HCT116 (cell line): ENCODE data around the gene ONECUT3. TPM values are rescaled to one million over a fixed set of nuclear protein-coding genes. Genes with fewer than 3 reads are reported as not detected.

Experiments used
- ATAC-seq: fragments of 200-7000 bp; cut with Tn5 transposase; 2 replicates; pipeline ENCODE4 v1.9.1; 2020; ENCODE audit warnings: mild to moderate bottlenecking, moderate library complexity
- BruUV-seq: library from RNA; stranded (reverse); fragments of 400-500 nt; replicated peaks from 2 replicates; lab custom pipeline; 2021; lab: Mats Ljungman, UMichigan
- CTCF ChIA-PET: fragments of 300-600 bp; sonication (Branson Sonifier 250); formaldehyde crosslinking; loops from one replicate; lab custom pipeline; 2021; ENCODE audit warnings: antibody characterized with exemption; lab: Charles Lee
- POLR2A ChIA-PET: fragments of 300-600, 350-600 bp; sonication (Branson Sonifier 250); formaldehyde crosslinking; loops from one replicate; lab custom pipeline; 2021; ENCODE audit warnings: antibody characterized with exemption; lab: Charles Lee
- RAD21 ChIA-PET, 2 experiments: fragments of 300-600 bp; sonication (Branson Sonifier 250); formaldehyde crosslinking; loops; one replicate each; lab custom pipeline; 2023; ENCODE audit warnings: low total read pairs in 2 of 2; ENCODE audit not compliant: uncharacterized antibody in 2 of 2, unreplicated experiment in 2 of 2, low non-redundant PET in 1 of 2; lab: Charles Lee
- DNase-seq: peaks from one replicate; pipeline ENCODE4 v3.0.0-alpha.2; 2010; ENCODE audit warnings: low read depth, low spot score
- H2AFZ ChIP-seq: fragments of 200-600 bp; shearing (Covaris generic), sonication (generic); 2 replicates; pipeline ENCODE4 v1.6.1; 2017; ENCODE audit warnings: low read depth, mixed run types, mixed read lengths, antibody characterized with exemption, low read length; ENCODE audit not compliant: poor library complexity, severe bottlenecking
- H3K27ac ChIP-seq: 2 replicates; pipeline ENCODE4 v1.5.1; 2012; ENCODE audit warnings: low read depth, low read length
- H3K27me3 ChIP-seq: fragments of 200-600 bp; sonication (generic); 2 replicates; pipeline ENCODE4 v1.6.1; 2016; ENCODE audit warnings: mixed run types, low read length, mixed read lengths; ENCODE audit not compliant: insufficient read depth
- H3K36me3 ChIP-seq, 2 experiments: fragments of 200-500 bp in 1 of 2; fragments of 200-600 bp in 1 of 2; sonication (Bioruptor generic) in 1 of 2; sonication (generic) in 1 of 2; 2 replicates each; pipeline versions ENCODE4 v1.5.1 to v1.6.1; 2014 to 2016; ENCODE audit warnings: low read length in 2 of 2, inconsistent platforms in 1 of 2, mixed read lengths in 1 of 2, mixed run types in 1 of 2; ENCODE audit not compliant: insufficient read depth in 2 of 2, control insufficient read depth in 1 of 2
- H3K4me1 ChIP-seq, 2 experiments: fragments of 200-600 bp in 1 of 2; sonication (generic) in 1 of 2; 2 replicates each; pipeline versions ENCODE4 v1.5.1 to v1.6.1; 2012 to 2017; ENCODE audit warnings: low read length in 2 of 2, inconsistent platforms in 1 of 2, mild to moderate bottlenecking in 1 of 2, mixed read lengths in 1 of 2, mixed run types in 1 of 2, moderate library complexity in 1 of 2; ENCODE audit not compliant: insufficient read depth in 2 of 2, control insufficient read depth in 1 of 2
- H3K4me2 ChIP-seq: fragments of 200-600 bp; sonication (generic); 2 replicates; pipeline ENCODE4 v1.6.1; 2017; ENCODE audit warnings: mixed run types, low read length, mixed read lengths
- H3K4me3 ChIP-seq, 2 experiments: fragments of 200-600 bp in 1 of 2; sonication (generic) in 1 of 2; replicated peaks in 1 of 2; 2 replicates each; pipeline ENCODE4 v1.5.1; 2011 to 2016; ENCODE audit warnings: low read length in 2 of 2, control low read depth in 1 of 2, low read depth in 1 of 2, mild to moderate bottlenecking in 1 of 2, mixed read lengths in 1 of 2, mixed run types in 1 of 2
- H3K79me2 ChIP-seq: fragments of 200-600 bp; sonication (generic); 2 replicates; pipeline ENCODE4 v1.6.1; 2017; ENCODE audit warnings: mild to moderate bottlenecking, mixed run types, low read length, moderate library complexity, mixed read lengths; ENCODE audit not compliant: insufficient read depth
- H3K9ac ChIP-seq: fragments of 200-600 bp; sonication (generic); 2 replicates; pipeline ENCODE4 v1.6.1; 2016; ENCODE audit warnings: low read length, mixed read lengths
- H3K9me2 ChIP-seq: fragments of 200-600 bp; sonication (generic), shearing (Covaris generic); 2 replicates; pipeline ENCODE4 v1.6.1; 2017; ENCODE audit warnings: mixed run types, mild to moderate bottlenecking, moderate library complexity; ENCODE audit not compliant: insufficient read depth
- H3K9me3 ChIP-seq, 2 experiments: fragments of 200-500 bp in 1 of 2; fragments of 200-600 bp in 1 of 2; sonication (Bioruptor generic) in 1 of 2; sonication (generic) in 1 of 2; 2 replicates each; pipeline ENCODE4 v1.6.1; 2014 to 2017; ENCODE audit warnings: low read length in 2 of 2, mixed read lengths in 2 of 2, inconsistent platforms in 1 of 2, low read depth in 1 of 2, mild to moderate bottlenecking in 1 of 2, mixed run types in 1 of 2, moderate library complexity in 1 of 2; ENCODE audit not compliant: control insufficient read depth in 1 of 2, insufficient read depth in 1 of 2
- H4K20me1 ChIP-seq: fragments of 200-600 bp; sonication (generic), shearing (Covaris generic); 2 replicates; pipeline ENCODE4 v1.6.1; 2017; ENCODE audit warnings: mixed run types, mild to moderate bottlenecking, moderate library complexity; ENCODE audit not compliant: insufficient read depth
- CBX3 ChIP-seq: IDR thresholded peaks from 2 replicates; pipeline ENCODE4 v1.6.1; 2012; ENCODE audit warnings: low read depth
- CTCF ChIP-seq, 3 experiments: fragments of 200-600 bp in 1 of 3; sonication (generic) in 1 of 3; IDR thresholded peaks in 2 of 3; conservative IDR thresholded peaks in 1 of 3; 2 replicates each; pipeline ENCODE4 v1.5.1; 2012 to 2017; ENCODE audit warnings: low read depth in 2 of 3, low read length in 2 of 3, antibody characterized with exemption in 1 of 3, borderline replicate concordance in 1 of 3, control low read depth in 1 of 3, mild to moderate bottlenecking in 1 of 3, mixed read lengths in 1 of 3, mixed run types in 1 of 3, moderate library complexity in 1 of 3; ENCODE audit not compliant: insufficient read depth in 1 of 3
- EGR1 ChIP-seq: IDR thresholded peaks from 2 replicates; pipeline ENCODE4 v1.6.1; 2012; ENCODE audit warnings: low read depth
- EZH2phosphoT487 ChIP-seq: fragments of 200-600 bp; IDR thresholded peaks from 2 replicates; pipeline ENCODE4 v1.6.1; 2018; ENCODE audit warnings: antibody characterized with exemption, borderline replicate concordance
- JUND ChIP-seq: IDR thresholded peaks from 2 replicates; pipeline ENCODE4 v1.6.1; 2012
- SP1 ChIP-seq: IDR thresholded peaks from 2 replicates; pipeline ENCODE4 v1.6.1; 2012; ENCODE audit warnings: low read depth
- SRF ChIP-seq: IDR thresholded peaks from 2 replicates; pipeline ENCODE4 v1.6.1; 2012; ENCODE audit warnings: low read depth
- TCF7L2 ChIP-seq: IDR thresholded peaks from 2 replicates; pipeline ENCODE4 v1.7.0; 2011; ENCODE audit warnings: borderline replicate concordance, inconsistent platforms; ENCODE audit not compliant: insufficient read depth, insufficient read length; ENCODE audit errors: extremely low read depth
- ZFX ChIP-seq: fragments of 450-650 bp; IDR thresholded peaks from 2 replicates; pipeline ENCODE4 v1.6.1; 2017
- ZNF274 ChIP-seq: fragments of 200-500 bp; sonication (Bioruptor generic); IDR thresholded peaks from 2 replicates; pipeline ENCODE4 v1.6.1; 2014; ENCODE audit warnings: mild to moderate bottlenecking, low read depth, low read length, inconsistent platforms
- intact Hi-C: fragments of 100-400 bp; cut with micrococcal nuclease; formaldehyde crosslinking; loops from 2 replicates; pipeline ENCODE4 v1.10.0; 2022
- total RNA-seq: library from RNA; stranded (reverse); gene quantifications from one replicate; pipeline ENCODE4 v1.2.1, GENCODE V29; 2021; ENCODE audit not compliant: unreplicated experiment
- TF ChIP-seq, protein P1 (sequence below): IDR thresholded peaks from 2 replicates; pipeline ENCODE4 v1.6.1; 2012; ENCODE audit warnings: low read depth
- TF ChIP-seq, protein P2 (sequence below): IDR thresholded peaks from 2 replicates; pipeline ENCODE4 v1.6.1; 2012

Gene ONECUT3
- total RNA-seq, 1 experiment from 2014 or later: 22.1 TPM

DNA sequence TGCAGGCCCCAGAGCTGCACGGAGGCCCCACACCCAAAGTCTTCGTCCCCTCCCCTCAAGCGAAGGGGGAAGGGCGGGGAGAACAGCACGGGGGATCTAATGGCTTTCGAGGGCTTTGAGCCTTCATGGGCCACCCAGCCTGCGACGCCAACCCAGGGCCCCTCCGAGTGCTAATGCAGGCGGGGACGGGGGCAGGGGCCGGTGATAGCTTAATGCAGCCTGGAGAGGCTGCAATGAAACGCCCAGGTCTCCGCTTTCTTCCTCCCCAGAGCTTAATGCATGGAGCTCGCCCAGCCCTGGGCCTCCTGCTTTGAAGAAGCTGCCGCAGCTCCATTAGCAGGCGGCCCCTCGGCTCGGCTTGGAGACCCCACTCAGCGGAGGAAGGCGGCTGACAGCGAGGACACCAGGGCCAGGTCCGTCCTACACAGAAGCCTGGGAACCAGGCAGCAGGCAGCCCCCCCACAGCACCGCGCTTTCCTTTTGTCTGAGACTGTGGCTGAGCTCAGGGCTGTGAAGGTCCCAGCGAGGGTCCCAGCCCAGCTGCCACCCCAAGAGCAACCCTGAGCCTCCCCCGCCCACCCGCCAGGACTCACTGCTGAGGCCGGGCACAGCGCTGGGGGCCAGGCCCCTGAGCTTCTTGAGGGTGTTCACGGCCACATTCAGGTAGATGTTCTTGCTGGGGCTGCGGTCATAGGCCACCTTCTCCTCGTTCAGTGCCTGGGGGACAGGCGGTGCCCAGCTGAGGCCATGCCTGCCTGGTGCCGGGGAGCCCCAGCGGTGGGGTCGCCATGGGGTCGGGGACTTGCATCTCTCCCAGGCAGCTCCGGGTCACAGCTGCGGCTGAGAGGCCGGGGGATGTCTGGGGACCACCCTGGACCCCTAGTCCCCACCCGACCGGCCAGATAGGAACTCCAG lies 66.3 kb downstream of the ONECUT3 start:
- H2AFZ ChIP-seq: no peak overlapping the region
- no peaks in the 10 kb centered on the region for H3K27me3 ChIP-seq
- no peak overlapping the region for H3K9ac ChIP-seq
- H3K4me2 ChIP-seq: no peak overlapping the region
- TF ChIP-seq EZH2phosphoT487 (no peak), ZNF274 (no peak), TCF7L2 (no peak), SRF (no peak), SP1 (no peak), JUND (no peak), EGR1 (no peak), CTCF (IDR thresholded peaks at IDR 0.05 in 2 of 3, conservative IDR thresholded peaks at IDR 0.05 in 1 of 3; ENCODE audit: borderline replicate concordance in 1 of 3, insufficient read depth in 1 of 3, low read depth in 2 of 3, low read length in 2 of 3) (no peak), CBX3 (no peak), ZFX (no peak)
- TF ChIP-seq, protein P1, sequence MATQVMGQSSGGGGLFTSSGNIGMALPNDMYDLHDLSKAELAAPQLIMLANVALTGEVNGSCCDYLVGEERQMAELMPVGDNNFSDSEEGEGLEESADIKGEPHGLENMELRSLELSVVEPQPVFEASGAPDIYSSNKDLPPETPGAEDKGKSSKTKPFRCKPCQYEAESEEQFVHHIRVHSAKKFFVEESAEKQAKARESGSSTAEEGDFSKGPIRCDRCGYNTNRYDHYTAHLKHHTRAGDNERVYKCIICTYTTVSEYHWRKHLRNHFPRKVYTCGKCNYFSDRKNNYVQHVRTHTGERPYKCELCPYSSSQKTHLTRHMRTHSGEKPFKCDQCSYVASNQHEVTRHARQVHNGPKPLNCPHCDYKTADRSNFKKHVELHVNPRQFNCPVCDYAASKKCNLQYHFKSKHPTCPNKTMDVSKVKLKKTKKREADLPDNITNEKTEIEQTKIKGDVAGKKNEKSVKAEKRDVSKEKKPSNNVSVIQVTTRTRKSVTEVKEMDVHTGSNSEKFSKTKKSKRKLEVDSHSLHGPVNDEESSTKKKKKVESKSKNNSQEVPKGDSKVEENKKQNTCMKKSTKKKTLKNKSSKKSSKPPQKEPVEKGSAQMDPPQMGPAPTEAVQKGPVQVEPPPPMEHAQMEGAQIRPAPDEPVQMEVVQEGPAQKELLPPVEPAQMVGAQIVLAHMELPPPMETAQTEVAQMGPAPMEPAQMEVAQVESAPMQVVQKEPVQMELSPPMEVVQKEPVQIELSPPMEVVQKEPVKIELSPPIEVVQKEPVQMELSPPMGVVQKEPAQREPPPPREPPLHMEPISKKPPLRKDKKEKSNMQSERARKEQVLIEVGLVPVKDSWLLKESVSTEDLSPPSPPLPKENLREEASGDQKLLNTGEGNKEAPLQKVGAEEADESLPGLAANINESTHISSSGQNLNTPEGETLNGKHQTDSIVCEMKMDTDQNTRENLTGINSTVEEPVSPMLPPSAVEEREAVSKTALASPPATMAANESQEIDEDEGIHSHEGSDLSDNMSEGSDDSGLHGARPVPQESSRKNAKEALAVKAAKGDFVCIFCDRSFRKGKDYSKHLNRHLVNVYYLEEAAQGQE: no peak
- TF ChIP-seq, protein P2, sequence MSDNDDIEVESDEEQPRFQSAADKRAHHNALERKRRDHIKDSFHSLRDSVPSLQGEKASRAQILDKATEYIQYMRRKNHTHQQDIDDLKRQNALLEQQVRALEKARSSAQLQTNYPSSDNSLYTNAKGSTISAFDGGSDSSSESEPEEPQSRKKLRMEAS: no peak
- H4K20me1 ChIP-seq: no peaks in the 10 kb centered on the region
- H3K4me1 ChIP-seq: no peaks in the 10 kb centered on the region
- H3K36me3 ChIP-seq: peaks cover 16 to 22% of the 10 kb centered on the region in 2 experiments
- no peak for DNase-seq
- BruUV-seq: no TSS peak
- intact Hi-C loops: loop anchor here (10.0 kb wide), 1 partner anchor 215 kb away; the partner anchor contains the start of gene UQCR11
- H3K27ac ChIP-seq: no peak overlapping the region
- ChIA-PET RAD21 (no interaction called here), CTCF (no interaction called here), POLR2A (no interaction called here)
- no peaks in the 10 kb centered on the region for H3K9me3 ChIP-seq
- no peak for ATAC-seq
- H3K9me2 ChIP-seq: no peaks in the 10 kb centered on the region
- H3K79me2 ChIP-seq: no peaks in the 10 kb centered on the region; the same call in 1 of the 2 replicates
- no peak overlapping the region for H3K4me3 ChIP-seq
